HL-60 (cell line): ENCODE data around the gene CCDC69.
A peak's percentile ranks its signal among the peaks of the same experiment; 100 is the strongest.
"Not testable (repeated sequence)": the region's sequence is repeated elsewhere in the genome, so short reads cannot be mapped to it uniquely, and the experiment has no call there.

ENCODE experiments used
- DNase-seq, 2 experiments: peaks; one replicate each; pipeline ENCODE4 v3.0.0-alpha.2; 2010 to 2020; ENCODE audit warnings: low read depth in 1 of 2, low spot score in 1 of 2
- H3K27ac ChIP-seq: fragments of 250-450 bp; sonication (Bioruptor Pico); replicated peaks from 2 replicates; pipeline ENCODE4 v1.5.1; 2020; ENCODE audit warnings: mild to moderate bottlenecking, moderate library complexity
- H3K27me3 ChIP-seq: fragments of 250-450 bp; sonication (Bioruptor Pico); 2 replicates; pipeline ENCODE4 v1.5.1; 2021; ENCODE audit warnings: mild to moderate bottlenecking, moderate library complexity; ENCODE audit not compliant: insufficient read depth, poor library complexity, severe bottlenecking
- H3K4me3 ChIP-seq: replicated peaks from 2 replicates; pipeline ENCODE4 v1.5.1; 2011; ENCODE audit warnings: mild to moderate bottlenecking, control low read depth, low read length; ENCODE audit not compliant: insufficient read depth
- GABPA ChIP-seq: IDR thresholded peaks from 2 replicates; pipeline ENCODE4 v1.6.1; 2012; ENCODE audit warnings: low read depth
- POLR2AphosphoS5 ChIP-seq: IDR thresholded peaks from 2 replicates; pipeline ENCODE4 v1.6.1; 2012; ENCODE audit warnings: low read depth
- SPI1 ChIP-seq: IDR thresholded peaks from 2 replicates; pipeline ENCODE4 v1.6.1; 2012; ENCODE audit warnings: low read depth, mild to moderate bottlenecking, borderline replicate concordance
- TF ChIP-seq, protein P1 (sequence below): IDR thresholded peaks from 2 replicates; pipeline ENCODE4 v1.6.1; 2012; ENCODE audit warnings: low read depth; ENCODE audit not compliant: insufficient replicate concordance
- TF ChIP-seq, protein P2 (sequence below): IDR thresholded peaks from one replicate; pipeline ENCODE4 v1.5.1; 2011; ENCODE audit warnings: low read length, control low read depth, inconsistent platforms; ENCODE audit not compliant: insufficient read depth

CCDC69 gene

DNA sequence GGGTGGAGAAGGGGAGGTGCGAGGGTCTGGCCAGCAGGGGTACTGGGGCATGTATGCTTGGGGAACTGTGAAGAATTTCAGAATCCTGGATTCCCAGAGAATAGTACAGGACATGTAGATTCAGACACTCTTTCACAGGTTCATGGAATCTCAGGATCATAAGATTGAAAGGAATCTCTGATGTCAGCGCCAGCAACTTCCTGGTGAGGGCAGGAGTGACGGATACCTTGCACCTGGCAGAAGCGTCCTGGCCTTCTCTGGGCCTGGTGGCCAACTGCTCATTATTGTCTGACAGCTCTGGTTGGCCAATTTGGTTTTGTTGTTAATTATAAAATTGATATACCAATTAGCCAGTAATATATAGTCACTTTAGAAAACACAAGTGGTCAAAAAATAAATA is 36.0 kb upstream of the CCDC69 start:
- no peak for DNase-seq
- no peak overlapping the region for H3K27ac ChIP-seq
- TF ChIP-seq POLR2AphosphoS5, result no peak
- TF ChIP-seq, protein P1, sequence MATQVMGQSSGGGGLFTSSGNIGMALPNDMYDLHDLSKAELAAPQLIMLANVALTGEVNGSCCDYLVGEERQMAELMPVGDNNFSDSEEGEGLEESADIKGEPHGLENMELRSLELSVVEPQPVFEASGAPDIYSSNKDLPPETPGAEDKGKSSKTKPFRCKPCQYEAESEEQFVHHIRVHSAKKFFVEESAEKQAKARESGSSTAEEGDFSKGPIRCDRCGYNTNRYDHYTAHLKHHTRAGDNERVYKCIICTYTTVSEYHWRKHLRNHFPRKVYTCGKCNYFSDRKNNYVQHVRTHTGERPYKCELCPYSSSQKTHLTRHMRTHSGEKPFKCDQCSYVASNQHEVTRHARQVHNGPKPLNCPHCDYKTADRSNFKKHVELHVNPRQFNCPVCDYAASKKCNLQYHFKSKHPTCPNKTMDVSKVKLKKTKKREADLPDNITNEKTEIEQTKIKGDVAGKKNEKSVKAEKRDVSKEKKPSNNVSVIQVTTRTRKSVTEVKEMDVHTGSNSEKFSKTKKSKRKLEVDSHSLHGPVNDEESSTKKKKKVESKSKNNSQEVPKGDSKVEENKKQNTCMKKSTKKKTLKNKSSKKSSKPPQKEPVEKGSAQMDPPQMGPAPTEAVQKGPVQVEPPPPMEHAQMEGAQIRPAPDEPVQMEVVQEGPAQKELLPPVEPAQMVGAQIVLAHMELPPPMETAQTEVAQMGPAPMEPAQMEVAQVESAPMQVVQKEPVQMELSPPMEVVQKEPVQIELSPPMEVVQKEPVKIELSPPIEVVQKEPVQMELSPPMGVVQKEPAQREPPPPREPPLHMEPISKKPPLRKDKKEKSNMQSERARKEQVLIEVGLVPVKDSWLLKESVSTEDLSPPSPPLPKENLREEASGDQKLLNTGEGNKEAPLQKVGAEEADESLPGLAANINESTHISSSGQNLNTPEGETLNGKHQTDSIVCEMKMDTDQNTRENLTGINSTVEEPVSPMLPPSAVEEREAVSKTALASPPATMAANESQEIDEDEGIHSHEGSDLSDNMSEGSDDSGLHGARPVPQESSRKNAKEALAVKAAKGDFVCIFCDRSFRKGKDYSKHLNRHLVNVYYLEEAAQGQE, result no peak
- TF ChIP-seq, protein P2, sequence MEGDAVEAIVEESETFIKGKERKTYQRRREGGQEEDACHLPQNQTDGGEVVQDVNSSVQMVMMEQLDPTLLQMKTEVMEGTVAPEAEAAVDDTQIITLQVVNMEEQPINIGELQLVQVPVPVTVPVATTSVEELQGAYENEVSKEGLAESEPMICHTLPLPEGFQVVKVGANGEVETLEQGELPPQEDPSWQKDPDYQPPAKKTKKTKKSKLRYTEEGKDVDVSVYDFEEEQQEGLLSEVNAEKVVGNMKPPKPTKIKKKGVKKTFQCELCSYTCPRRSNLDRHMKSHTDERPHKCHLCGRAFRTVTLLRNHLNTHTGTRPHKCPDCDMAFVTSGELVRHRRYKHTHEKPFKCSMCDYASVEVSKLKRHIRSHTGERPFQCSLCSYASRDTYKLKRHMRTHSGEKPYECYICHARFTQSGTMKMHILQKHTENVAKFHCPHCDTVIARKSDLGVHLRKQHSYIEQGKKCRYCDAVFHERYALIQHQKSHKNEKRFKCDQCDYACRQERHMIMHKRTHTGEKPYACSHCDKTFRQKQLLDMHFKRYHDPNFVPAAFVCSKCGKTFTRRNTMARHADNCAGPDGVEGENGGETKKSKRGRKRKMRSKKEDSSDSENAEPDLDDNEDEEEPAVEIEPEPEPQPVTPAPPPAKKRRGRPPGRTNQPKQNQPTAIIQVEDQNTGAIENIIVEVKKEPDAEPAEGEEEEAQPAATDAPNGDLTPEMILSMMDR, result no peak
- TF ChIP-seq SPI1, result no peak
- no peak for TF ChIP-seq GABPA
- H3K4me3 ChIP-seq, result no peak overlapping the region
- no peaks in the 10 kb centered on the region for H3K27me3 ChIP-seq

DNA sequence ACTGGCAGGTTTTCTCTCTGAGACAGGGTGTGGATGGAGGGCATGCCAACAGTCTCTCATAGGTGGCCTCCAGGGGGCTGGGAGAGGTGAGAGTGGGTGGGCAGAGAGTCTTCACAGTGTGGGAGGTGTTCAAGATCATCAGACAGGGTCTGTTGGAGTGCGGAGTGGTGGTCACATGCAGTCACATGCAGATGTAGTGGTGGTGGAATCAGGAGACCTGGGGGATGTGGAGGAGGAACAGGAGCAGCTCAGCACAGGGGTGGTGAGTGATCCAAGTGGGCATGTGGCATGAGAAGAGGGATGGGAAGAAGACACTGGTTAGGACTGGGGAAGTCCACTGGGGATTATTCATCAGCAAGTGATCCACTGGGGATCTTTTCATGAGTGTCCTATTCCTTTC is 34.9 kb upstream of the CCDC69 start:
- DNase-seq, result no peak
- Histone ChIP-seq H3K27ac (no peak overlapping the region), H3K27me3 (no peaks in the 10 kb centered on the region), H3K4me3 (no peak overlapping the region)
- TF ChIP-seq SPI1 (no peak), POLR2AphosphoS5 (no peak), GABPA (no peak)
- TF ChIP-seq, protein P1, result no peak
- TF ChIP-seq, protein P2, result no peak

DNA sequence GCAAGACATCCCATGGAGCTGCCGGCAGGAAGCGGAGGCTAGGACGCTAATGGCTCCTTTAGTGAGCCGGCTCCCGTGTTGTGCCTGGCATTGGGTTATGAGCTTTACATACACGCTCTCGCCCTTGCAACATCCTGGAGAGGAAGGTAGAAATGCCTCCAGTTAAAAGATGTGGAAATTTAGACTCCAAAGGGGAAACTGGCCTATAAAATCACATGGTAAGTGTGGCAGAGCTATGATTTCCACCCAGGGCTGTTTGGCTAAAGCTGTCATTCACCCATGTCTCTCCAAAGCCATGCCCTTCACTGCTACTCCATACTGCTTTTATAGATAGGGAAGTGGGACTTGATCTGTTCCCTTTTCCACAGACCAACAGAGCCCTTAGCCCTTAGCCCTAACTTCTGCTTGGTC is 34.3 kb upstream of the CCDC69 start:
- TF ChIP-seq GABPA, result no peak
- peak; percentile 91 for TF ChIP-seq SPI1
- TF ChIP-seq POLR2AphosphoS5, result no peak
- DNase-seq, result peak in 1 of 2 experiments; percentile 59
- no peak overlapping the region for H3K4me3 ChIP-seq
- no peak overlapping the region for H3K27ac ChIP-seq
- H3K27me3 ChIP-seq, result no peaks in the 10 kb centered on the region

DNA sequence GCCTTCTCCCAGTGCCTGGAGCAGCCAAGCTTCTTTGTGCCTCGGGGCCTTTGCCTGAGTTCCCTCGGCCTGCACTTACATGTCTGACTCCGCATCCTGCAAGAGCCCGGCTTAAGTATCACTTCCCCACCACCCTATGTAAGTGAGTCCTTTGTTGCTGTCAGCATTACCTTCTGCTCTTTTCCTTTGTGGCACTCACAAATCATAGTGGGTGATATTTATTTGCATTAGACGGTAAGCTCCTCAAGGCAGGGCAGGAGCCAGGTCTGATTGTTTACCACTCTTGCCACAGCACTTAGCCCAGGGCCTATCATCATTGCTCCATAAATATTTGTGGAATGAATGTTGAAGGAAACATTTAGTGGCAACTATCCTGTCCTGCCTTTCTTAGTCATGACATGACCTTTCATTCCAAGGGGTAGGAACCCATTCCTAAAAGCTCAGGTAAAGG is 33.9 kb upstream of the CCDC69 start:
- no peaks in the 10 kb centered on the region for H3K27me3 ChIP-seq
- no peak overlapping the region for H3K27ac ChIP-seq
- DNase-seq, result no peak
- no peak for TF ChIP-seq POLR2AphosphoS5
- no peak overlapping the region for H3K4me3 ChIP-seq

DNA sequence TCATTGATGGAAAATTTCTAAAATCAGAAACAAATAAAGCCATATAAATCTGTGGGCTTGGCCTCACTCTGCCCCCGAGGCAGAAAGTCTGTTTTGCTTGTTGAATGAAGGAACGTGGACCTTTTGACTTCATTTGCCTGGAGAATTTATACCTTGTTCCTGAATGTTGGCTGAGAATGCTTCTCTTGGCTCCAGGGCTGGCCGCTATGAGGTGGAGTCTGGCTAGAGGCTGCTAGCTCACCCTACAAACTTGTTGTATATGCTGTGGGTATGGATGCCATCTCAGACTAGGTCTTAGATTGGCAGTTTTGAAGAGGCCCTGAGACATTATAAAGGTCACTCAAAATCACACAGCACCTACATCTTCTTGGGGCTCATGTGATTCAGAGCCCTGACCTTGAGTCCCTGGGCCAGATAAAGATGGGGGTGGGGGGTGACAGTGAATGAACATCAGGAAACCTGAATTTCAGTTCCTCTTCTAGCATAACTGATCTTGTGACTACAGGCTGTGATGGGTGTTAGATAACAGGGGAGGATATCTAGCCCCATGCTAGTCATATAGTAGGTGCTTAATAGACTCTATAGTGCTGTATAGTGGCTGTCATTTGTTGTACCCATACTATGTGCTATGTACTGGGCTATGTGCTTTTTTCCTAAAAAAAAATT is 31.9 kb upstream of the CCDC69 start:
- DNase-seq, result peak in 1 of 2 experiments; percentile 57
- Histone ChIP-seq H3K27ac (no peak overlapping the region), H3K27me3 (no peaks in the 10 kb centered on the region), H3K4me3 (no peak overlapping the region)
- TF ChIP-seq, protein P2, result no peak
- TF ChIP-seq SPI1, result peak; percentile 89

DNA sequence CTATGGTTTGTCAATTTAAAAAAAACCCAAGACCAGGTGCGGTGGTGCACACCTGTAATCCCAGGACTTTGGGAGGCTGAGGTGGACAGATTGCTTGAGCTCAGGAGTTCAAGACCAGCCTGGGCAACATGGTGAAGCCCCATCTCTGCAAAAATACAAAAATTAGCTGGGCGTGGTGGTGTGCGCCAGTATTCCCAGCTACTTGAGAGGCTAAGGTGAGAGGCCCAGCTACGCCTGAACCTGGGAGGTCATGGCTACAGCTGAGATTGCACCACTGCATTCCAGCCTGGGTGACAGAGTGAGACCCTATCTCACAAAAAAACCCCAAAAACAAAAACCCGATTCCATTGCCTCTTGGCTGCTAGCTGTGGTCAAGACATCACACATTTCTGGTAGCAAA is 31.1 kb upstream of the CCDC69 start:
- H3K27me3 ChIP-seq, H3K4me3 ChIP-seq, DNase-seq, H3K27ac ChIP-seq: not testable (repeated sequence)
